Ecto neural progenitor cell (in vitro differentiated cells): Measurements from ENCODE around the gene LRP5.

Source experiments
- DNase-seq: peaks from one replicate; pipeline ENCODE4 v3.0.0-alpha.2; 2018; ENCODE audit warnings: low spot score

Gene LRP5

GRCh38 chr11:68309621-68310185 is 2.7 kb upstream of the LRP5 start:
- no peak for DNase-seq

DNA sequence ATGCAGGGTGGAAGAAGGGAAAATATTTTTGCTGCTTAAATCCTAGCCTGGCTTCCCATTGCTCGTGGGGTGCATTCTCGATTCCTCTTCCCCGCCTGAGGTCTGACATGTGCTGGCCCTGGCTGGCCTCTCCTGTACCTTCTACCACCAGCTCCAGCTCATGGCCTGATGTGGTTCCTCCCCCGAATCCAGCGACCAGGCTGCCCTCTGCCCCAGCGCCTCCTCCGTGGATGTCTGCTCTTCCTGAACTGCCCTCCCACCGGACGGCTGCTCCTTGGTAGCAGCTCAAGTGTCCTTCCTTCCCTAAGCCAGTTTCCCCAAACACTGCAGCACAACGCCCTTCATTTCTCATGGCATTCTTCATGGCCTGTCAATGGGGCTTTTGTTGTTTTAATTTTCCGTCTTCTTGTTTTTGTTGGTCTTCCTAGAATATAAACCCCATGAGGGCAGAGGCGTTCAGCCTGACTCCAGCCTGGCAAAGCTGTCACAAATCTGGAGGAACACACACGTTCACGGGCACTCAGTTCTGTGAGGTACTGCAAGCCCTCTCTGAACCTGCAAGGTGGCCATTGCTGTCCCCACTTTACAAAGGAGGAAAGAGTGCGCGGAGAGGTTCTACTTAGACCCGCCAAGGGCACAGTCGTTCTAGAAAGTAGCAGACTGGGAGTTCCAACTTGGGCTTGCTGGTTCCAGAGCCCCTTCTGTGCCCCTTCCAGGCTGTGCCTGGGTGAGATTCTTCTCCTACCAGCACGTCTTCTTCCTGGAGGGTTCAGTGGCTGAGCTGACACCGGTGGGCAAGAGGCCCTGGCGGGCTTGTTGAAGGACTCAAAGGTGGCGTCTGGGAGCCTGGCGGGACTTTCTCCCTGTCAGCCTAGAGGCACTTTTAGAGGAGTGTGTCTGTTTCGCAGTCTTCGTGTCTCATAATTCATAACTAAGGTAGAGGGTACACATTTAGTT is 953 bp upstream of the LRP5 start:
- peak; percentile 54 for DNase-seq

DNA sequence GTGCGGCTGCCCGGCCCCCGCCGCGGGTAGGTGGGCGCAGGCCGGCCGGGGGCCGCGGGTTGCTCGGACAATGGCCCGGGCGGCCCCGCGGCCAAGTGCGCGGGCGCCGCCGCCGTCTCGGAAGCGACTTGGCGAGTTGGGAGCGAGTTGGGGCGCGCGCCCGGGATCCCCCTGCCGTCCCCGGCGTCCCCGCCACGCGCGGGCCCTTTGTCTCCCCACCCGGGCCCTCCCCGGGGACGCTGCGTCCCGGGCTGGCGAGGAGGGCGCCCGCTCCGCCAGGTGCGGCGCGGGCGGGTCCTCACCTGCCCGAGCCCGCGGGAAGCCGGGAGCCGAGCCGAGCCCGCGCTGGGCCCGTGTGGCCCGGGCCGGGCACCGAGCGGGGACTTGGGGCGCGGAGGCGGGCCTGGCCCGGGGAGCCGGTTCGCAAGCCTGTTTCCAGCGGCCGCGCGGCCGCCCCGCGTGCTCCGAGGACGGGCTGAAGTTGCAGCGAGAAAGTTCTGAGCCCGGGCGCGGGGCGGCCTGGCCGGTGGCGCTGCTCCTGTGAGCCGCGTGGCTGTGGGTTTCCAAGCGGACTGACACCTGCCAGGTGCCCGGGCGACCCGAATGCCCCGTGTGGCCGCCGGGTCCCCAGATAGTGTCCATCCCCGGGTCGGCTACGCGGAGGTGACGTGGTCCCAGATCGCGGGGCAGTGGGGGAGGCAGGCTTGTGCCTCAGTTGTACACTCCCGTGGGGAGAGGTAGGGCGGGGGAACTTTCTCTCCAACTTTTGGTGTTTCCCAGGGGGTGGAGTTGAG is 586 bp downstream of the LRP5 start:
- peak; percentile 63 for DNase-seq

GRCh38 chr11:68313574-68314202 is 1.3 kb downstream of the LRP5 start:
- DNase-seq: peak; percentile 58

GRCh38 chr11:68314203-68315170 is 2.1 kb downstream of the LRP5 start:
- no peak for DNase-seq

DNA sequence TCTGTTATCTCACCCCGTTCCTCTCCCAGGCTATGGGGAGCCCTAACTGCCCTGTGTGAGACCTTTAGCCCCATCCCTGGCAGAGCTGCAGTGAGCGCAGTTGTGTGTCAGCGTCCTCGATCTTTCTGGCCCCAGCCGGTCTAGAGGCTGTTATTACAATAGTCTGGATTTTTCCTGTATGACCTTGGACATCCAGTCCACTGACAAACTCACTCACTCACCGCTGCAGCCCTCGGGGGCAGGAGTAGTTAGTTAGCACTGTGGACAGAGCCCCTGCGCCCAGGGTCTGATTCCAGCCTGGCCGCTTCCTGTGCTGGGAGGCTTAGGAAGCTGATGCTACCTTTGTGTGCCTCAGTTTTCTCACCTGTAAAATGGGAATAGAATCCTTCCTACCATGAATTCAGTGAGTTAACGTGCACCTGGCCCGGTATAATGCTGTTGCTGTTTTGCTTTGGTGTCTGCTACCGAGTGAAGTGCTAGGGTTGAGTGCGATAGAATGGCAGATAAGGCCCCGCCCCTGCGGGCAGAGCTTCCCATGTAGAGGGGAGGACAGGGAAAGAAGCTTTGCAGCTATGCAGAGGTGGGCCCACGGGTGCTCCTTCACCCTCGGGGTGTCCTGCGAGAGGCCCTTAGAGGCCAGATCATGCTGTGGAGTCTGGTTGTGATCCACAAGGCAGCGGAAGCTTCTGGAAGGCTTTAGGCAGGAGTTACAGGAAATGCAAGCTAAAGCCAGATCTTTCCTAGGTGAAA is 3.0 kb downstream of the LRP5 start:
- DNase-seq: no peak

- DNase-seq: no peak
These were observed 4.9 kb downstream of the LRP5 start for GRCh38 chr11:68317147-68317785.

DNA sequence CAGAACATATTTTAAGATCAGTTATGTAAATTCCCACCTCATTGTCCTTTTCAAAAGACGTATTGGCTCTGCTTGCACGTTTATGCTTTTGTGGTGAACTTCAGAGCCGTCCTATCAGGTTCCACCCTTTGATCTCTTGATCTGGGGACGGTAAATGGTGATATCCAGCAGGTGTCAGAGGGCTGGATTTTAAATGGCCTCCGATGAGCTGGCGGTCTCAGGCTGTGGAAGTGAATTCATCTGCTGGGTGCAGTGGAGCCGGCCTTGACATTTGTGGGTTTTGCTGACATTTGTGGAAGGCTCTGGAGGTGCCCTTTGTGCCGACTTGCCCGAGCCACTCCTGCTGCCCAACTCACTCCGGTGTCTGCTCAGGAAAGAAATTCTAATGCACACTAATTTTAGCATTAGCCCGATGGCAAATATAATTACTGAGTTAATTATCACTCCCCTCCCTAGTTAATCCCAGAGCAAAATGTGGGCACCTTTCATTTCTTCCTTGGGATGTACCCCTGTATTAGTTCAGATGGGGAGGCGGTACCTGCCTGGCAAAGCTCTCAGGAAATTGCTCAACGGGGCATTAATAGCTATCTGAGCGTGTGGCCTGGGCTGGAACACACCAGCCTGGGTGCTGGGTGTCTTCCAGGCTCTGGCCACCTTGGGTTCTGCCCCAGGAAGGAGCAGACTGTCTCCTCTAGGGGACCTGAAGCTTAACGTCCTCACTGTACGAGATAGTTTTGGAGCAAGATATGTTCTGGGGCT is 9.1 kb downstream of the LRP5 start:
- DNase-seq: no peak

- no peak for DNase-seq
These were observed 9.7 kb downstream of the LRP5 start for GRCh38 chr11:68322052-68322430.

- no peak for DNase-seq
These were observed 11.8 kb downstream of the LRP5 start for GRCh38 chr11:68324241-68324640.

- no peak for DNase-seq
These were observed 12.3 kb downstream of the LRP5 start for GRCh38 chr11:68324695-68325094.

- DNase-seq: no peak
These were observed 13.0 kb downstream of the LRP5 start for GRCh38 chr11:68325183-68325906.

DNA sequence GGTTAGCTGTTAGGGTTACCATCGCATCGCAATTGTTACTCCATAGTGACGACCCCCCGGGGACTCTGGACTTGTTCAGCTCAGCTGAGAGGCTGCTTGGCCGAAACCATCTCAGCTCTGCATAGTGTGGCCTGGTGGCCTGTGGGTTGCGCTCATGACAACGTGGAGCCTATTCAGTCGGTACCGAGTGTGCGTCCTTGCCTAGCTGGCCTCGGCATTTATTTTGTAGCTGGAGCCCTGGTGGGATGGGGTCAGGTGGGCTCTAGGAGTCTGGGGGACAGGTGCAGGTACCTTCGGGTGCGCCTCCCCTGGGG is 13.5 kb downstream of the LRP5 start:
- DNase-seq: no peak

DNA sequence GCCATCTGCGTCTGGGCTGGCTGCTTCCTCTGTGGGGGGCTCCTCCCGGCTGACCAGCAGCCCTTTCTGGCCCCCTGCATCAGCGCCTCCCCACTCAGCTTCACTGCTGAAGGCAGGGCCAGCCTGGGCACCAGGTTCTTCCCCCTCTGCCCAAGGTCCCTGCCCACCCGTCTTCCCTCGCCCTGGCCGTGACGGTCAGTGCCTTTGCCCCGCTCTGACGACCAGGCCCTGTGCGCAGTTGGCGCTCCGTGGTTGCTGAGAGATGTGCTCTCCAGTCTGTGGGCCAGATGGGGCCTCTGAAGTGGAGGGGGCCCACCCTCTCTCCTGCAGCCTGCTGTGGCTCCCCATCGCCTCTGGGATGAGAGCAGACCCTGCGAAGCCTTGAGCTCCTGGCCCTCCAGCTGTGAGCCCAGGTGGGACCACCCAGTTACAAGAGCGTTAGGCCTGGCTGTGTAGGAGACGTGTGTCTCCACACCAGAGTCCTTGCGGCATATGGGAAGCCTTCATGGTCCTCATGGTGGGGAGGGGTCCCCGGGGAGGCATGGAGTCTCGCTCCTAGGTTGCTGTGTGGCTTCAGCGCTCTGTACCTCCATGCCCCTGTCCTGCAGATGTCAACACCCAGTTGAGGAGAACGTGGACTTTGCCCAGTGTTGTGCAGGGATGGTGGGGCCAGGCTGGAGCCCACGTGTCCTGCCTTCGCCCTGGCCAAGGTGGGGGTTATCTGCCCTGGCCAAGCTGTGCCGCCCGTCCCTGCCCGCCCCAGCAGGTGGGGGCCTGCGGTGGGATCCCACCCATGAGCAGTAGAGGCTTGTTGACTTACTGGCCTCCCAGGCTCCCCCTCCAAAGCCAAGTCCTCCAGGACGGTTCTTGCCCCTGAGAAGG is 14.2 kb downstream of the LRP5 start:
- DNase-seq: no peak

- DNase-seq: no peak
These were observed 15.4 kb downstream of the LRP5 start for GRCh38 chr11:68327586-68328370.

GRCh38 chr11:68328374-68329091 is 16.1 kb downstream of the LRP5 start:
- DNase-seq: peak; percentile 76
